Skeletal muscle tissue (tissue), 4 donors: ENCODE data around the gene POU5F1. TPM values are rescaled to one million over a fixed set of nuclear protein-coding genes. Genes with fewer than 3 reads are reported as not detected.
A peak's percentile ranks its signal among the peaks of the same experiment; 100 is the strongest.

Experiments used
- H3K27ac ChIP-seq: one replicate; pipeline ENCODE4 v1.7.0; 2013; ENCODE audit warnings: mild to moderate bottlenecking, low read depth, low read length, inconsistent platforms
- H3K27me3 ChIP-seq, 3 donors: one replicate each; pipeline ENCODE4 v1.7.0; 2013; ENCODE audit warnings: low read length in 3 of 3; ENCODE audit not compliant: control insufficient read depth in 3 of 3, insufficient read depth in 3 of 3
- H3K36me3 ChIP-seq, 3 donors: one replicate each; pipeline ENCODE4 v1.7.0; 2013; ENCODE audit warnings: low read length in 3 of 3; ENCODE audit not compliant: control insufficient read depth in 3 of 3, insufficient read depth in 3 of 3
- H3K4me1 ChIP-seq, 3 donors: one replicate each; pipeline ENCODE4 v1.7.0; 2013; ENCODE audit warnings: low read length in 3 of 3, mild to moderate bottlenecking in 3 of 3; ENCODE audit not compliant: control insufficient read depth in 3 of 3, insufficient read depth in 3 of 3
- H3K4me3 ChIP-seq, 3 donors: one replicate each; pipeline ENCODE4 v1.7.0; 2013; ENCODE audit warnings: low read length in 3 of 3
- H3K9ac ChIP-seq, 3 donors: one replicate each; pipeline ENCODE4 v1.7.0; 2013; ENCODE audit warnings: low read length in 3 of 3, mild to moderate bottlenecking in 3 of 3, moderate library complexity in 2 of 3, low read depth in 1 of 3
- H3K9me3 ChIP-seq, 3 donors: one replicate each; pipeline ENCODE4 v1.7.0; 2013; ENCODE audit warnings: low read length in 3 of 3; ENCODE audit not compliant: control insufficient read depth in 3 of 3
- total RNA-seq: library from RNA; depleted of rRNA; stranded (reverse); fragments of >200 nt; gene quantifications from one replicate; pipeline ENCODE4 v1.2.3, GENCODE V29; 2014
- donor health status: Osteomylitis.

Gene POU5F1
- total RNA-seq, 1 donor from 2014 or later = not detected

DNA sequence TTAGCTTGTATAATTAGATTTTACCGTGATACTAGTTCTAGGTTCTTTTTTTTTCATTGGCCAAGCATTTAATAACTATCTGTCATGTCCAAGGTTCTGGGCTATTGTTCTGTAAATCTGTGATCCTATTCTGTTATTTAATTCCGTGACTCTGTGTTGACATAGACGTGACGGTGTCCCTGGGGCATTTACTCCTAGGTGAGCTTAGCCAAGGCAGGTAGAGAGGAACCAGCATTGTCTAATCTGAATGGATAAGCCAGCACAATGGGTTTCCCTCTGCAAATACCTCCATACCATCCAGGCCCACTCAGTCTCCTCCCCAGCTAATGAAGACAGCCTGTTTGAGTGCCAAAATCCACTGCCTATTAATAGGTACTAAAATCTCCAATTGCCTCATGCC lies 41.4 kb downstream of the POU5F1 start:
- Histone ChIP-seq H3K9ac (no peak overlapping the region), H3K4me1 (peaks cover 0 to 13% (median 3%) of the 10 kb centered on the region in 3 donors), H3K4me3 (no peak overlapping the region), H3K9me3 (no peaks in the 10 kb centered on the region), H3K27ac (no peak overlapping the region), H3K36me3 (no peaks in the 10 kb centered on the region), H3K27me3 (peaks cover 0 to 3% (median 0%) of the 10 kb centered on the region in 3 donors)

DNA sequence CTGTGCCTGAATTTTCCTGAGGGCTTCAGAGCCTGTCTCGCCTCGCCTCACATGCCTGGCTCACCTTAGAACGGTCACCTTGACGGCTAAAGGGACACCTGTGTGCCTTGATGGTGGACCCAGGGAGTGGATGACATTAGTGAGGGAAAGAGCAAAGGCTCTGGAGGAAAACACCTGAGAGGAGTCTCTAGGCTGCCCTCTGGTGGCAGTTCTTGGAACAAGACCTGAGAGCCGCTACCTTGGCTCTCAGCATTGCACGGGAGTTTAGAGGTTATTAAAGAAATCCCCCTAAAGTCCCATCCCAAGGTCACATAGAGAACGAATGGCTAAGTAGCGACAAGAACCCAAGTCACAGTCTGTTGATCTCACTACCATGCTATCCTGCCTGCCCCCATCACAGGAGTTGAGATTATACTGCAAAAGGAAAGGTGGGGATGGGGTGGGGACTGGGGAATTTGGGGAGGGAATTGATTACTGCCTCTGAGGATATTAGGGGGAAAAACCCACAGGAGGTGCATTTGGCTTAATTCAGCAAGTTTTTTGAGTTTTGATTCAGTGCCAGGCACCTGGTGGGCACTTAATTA lies 42.3 kb downstream of the POU5F1 start:
- peak overlapping the region in 1 of 3 donors; percentile 8 for H3K9ac ChIP-seq
- H3K4me1 ChIP-seq = peaks cover 3 to 16% (median 6%) of the 10 kb centered on the region in 3 donors
- H3K27ac ChIP-seq = no peak overlapping the region
- H3K9me3 ChIP-seq = no peaks in the 10 kb centered on the region
- H3K4me3 ChIP-seq = no peak overlapping the region
- H3K36me3 ChIP-seq = no peaks in the 10 kb centered on the region
- H3K27me3 ChIP-seq = peaks cover 0 to 2% (median 0%) of the 10 kb centered on the region in 3 donors

DNA sequence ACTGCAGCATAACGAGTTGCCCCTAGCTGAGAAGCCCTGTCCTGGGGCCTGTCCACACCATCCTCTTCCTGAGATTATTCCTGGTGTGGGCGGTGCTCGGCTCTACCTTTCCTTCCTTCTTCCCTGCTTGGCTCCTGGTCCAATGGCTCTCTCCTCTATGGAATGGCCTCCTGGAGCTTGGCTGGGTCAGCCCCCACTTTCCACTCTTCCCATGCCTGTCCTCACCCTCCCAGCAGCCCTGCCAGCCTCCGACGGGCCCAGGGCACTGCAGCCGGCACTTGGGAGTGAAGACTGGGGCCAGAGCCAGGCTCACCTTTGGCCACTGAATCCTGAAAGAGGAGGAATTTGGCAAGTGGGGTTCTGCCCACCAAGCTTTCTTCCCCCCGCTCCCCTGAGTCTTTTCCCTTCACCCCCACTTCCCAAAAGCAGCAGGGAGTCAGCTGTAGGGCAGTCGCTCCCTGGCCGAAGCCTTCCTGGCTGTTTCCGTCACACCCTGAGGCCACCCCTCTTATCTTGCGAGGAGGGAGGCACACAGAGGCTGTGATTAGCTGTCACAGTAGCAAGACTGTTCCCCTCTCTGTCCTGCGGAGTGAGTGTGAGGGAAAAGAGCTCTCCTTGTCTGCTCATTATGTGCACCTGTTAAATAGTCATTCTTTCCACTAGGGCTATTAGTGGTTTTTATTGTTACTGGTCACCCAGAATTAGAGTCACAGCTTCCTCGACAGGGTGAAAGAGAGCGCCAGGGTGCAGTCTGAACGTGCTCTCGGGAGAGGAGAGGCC lies 43.9 kb downstream of the POU5F1 start:
- H3K27me3 ChIP-seq = no peaks in the 10 kb centered on the region
- no peak overlapping the region for H3K27ac ChIP-seq
- H3K9me3 ChIP-seq = no peaks in the 10 kb centered on the region
- H3K9ac ChIP-seq = no peak overlapping the region
- H3K4me3 ChIP-seq = no peak overlapping the region
- H3K4me1 ChIP-seq = peaks cover 3 to 24% (median 17%) of the 10 kb centered on the region in 3 donors
- no peaks in the 10 kb centered on the region for H3K36me3 ChIP-seq

DNA sequence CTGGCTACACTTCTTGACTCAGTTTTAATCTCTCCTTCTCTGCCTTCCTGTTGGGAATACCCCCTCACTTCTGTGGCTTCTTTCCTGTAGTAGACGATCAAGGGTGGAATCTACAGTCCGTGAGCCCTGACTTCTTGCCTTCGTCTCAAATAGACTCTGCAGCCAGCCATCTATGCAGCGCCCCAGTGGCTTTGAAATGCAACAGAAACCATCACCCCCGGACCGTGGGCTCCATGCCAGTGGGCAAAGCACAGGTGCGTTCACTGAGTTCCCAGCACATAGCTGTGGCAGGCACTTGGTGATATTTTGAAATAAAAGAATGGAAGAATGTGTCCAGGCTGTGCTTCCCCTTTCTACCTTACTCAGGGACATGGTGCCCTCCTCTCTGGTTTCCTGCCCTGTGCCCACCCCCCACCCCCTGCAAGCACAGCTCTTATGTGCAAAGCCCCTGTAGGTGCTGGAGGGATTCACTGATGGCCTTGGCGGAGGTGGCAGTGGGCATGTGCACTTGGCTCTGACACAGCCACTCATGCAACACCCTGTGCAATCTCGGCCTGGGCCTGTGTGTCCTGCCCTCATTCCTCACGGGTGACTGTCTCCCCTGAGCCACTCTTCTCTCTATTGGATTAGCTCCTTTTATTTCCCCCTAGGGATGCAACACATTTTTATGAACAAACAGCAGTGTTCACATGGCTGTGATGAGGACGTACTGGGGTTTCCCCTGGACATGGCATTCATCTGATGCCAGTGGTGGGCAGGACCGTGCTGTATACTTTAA lies 44.7 kb downstream of the POU5F1 start:
- H3K27ac ChIP-seq = no peak overlapping the region
- H3K27me3 ChIP-seq = no peaks in the 10 kb centered on the region
- H3K4me3 ChIP-seq = no peak overlapping the region
- H3K9ac ChIP-seq = no peak overlapping the region
- H3K4me1 ChIP-seq = peaks cover 3 to 24% (median 17%) of the 10 kb centered on the region in 3 donors
- H3K9me3 ChIP-seq = no peaks in the 10 kb centered on the region
- H3K36me3 ChIP-seq = no peaks in the 10 kb centered on the region

DNA sequence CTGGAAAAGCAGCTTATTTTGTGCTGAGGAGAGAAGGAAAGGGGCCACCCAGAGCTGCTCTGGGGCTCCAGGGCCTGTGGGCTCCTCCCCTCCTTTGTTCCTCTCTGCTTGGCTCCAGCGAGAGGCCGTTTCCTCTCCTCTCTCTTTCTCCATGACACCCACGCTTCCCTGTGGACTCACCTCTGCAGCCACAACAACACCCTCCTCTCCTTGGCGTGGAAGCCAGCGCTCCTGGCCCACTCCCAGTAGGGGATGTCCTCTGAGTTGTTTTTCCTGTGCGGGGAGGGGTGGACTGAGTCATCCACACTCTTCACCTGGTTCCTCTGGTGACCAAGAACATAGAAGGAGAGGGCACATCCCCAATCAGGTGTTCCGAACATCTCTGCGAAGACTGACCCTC lies 45.3 kb downstream of the POU5F1 start:
- H3K36me3 ChIP-seq = no peaks in the 10 kb centered on the region
- H3K9me3 ChIP-seq = no peaks in the 10 kb centered on the region
- H3K27me3 ChIP-seq = no peaks in the 10 kb centered on the region
- H3K4me3 ChIP-seq = no peak overlapping the region
- no peak overlapping the region for H3K9ac ChIP-seq
- H3K4me1 ChIP-seq = peaks cover 3 to 24% (median 17%) of the 10 kb centered on the region in 3 donors
- no peak overlapping the region for H3K27ac ChIP-seq

GRCh38 chr6:31122791-31123706 lies 47.4 kb downstream of the POU5F1 start:
- peak overlapping the region in 1 of 3 donors; percentile 25 for H3K9ac ChIP-seq

DNA sequence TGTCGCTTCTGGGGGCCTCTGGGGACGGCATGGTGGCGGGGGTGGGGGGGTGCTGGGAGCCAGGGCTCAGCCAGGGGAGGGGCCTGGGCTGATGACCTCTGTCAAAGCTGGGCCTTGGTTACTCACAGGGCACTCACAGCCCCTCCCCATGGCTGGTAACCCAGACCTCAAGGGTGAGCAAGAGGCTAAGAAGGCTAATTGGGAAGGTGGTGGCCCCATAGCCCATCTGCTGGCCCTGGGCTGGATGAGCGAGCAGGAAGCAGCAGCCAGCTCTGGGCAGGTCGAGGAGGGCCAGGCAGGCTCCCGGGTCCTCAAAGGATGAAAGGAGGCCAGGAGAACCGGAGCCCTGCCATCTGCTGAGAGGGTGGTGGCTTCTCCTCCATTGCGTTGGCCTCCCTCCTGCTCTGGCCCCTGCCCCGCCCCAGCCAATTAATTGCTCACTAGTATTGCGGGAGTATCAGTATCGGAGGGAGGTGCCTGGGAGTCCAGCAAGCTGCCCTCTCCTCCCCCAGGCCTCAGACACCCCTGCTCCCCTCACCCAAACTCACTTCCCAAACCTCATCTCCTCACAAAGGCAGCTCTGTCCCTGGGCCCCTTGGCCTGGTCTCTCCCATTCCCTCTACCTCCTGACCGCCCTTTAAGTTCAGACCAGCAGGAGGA lies 49.2 kb downstream of the POU5F1 start:
- H3K27ac ChIP-seq = no peak overlapping the region
- H3K9me3 ChIP-seq = no peaks in the 10 kb centered on the region
- H3K4me1 ChIP-seq = peaks cover 8 to 29% (median 17%) of the 10 kb centered on the region in 3 donors
- no peaks in the 10 kb centered on the region for H3K36me3 ChIP-seq
- peaks cover 0 to 2% (median 0%) of the 10 kb centered on the region in 3 donors for H3K27me3 ChIP-seq
- no peak overlapping the region for H3K4me3 ChIP-seq
- peak overlapping the region in 1 of 3 donors; percentile 33 for H3K9ac ChIP-seq

More at GRCh38 chr6:31122791-31123706, 47.4 kb downstream of the POU5F1 start:
- H3K27me3 ChIP-seq = no peaks in the 10 kb centered on the region
- peaks cover 3 to 25% (median 17%) of the 10 kb centered on the region in 3 donors for H3K4me1 ChIP-seq
- no peaks in the 10 kb centered on the region for H3K9me3 ChIP-seq
- no peak overlapping the region for H3K27ac ChIP-seq
- no peaks in the 10 kb centered on the region for H3K36me3 ChIP-seq
- H3K4me3 ChIP-seq = peak overlapping the region in 1 of 3 donors; percentile 13

DNA sequence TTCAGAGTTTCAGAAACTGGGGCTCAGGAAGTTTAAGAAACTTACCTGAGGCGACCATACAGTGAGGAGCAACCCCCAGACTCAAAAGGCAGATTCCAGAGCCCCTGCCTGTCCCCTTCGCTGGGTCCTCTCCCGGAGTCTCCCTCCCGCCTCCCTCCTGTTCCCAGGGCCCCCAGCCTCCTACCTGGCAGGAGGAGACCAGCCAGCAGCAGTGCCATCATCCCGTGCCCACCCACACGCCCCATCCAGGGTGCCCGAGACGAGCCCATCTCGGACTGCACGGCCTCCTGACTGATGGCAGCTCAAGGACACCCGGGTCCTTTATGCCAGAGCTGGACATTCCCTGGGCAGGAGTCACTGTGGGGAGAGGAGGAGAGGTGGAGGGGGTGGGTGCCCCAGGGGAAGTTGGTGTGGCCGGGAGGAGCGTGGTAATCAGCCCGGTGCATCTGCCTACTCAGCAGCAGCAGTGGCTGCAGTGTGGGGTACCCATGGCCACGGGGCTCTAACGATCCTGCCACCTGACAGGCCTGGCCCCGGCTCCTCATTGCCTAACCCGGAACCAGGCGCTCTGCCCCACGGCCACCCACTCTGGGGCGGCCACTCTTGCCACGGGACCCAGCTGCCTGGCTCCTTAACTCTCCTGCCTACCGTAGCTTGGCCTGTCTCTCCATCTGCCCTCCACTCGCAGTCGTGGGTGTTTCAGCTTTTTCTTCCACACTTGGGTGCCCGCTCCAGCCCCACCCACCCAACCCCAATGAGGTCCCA lies 50.1 kb downstream of the POU5F1 start, which contains the start of gene CDSN:
TSS of gene CDSN (minus strand) at position 296 of the 765 bp plus-strand sequence. CDS start at position 269, 27 bp downstream.
- Histone ChIP-seq H3K4me3 (no peak within 1 kb of the TSS), H3K27ac (no peak within 1 kb of the TSS), H3K27me3 (peaks cover 0 to 2% (median 0%) of the 10 kb centered on the region in 3 donors), H3K4me1 (peaks cover 6 to 27% (median 17%) of the 10 kb centered on the region in 3 donors), H3K9me3 (no peaks in the 10 kb centered on the region), H3K36me3 (no peaks in the 10 kb centered on the region), H3K9ac (peak within 1 kb of the TSS in 1 of 3 donors; percentile 33)
